ENCODE results near the gene NEK4.

The NEK4 gene

DNA sequence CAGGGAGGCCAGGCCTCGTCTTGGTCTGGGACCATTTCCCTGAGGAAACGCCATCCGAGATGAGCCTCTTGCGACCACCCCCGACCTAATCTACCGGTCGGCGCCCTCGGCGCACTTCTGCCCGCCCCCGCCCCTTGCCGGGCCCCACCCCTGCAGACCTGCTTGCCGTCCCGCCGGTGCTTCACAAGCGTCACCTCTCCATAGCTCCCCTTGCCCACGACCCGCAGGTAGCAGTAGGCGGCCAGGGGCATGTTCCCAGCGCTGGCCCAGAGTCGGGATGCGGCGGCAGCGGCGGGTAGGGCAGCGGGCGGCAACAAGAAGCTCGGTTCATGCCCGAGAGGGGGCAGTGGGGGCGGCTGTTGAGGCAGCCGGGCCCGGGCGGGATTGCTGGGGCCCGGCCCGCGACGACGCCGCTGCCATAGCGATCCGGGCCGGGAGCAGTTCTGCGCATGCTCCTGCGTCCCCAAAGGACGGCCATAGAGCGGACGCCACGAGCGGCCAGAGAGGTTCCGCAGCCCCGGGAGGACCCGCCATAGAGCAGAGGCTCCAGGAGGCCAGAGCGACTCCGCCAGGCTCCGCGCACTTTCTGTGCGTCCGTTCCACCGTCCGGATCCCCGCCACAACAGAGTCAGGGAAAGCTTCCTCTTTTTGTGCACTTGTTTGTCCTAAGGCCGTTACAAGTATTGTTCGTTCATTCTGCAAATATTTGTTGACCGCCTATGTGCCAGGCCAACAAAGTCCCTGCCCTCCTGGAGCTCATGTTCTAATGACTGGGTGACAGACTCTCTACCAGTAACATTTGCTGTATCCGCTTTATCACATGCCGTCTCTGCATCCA is at the start of gene NEK4:
Gene NEK4 (minus strand): TSS at position 445 of the 838 bp plus-strand sequence. CDS start 194 bp downstream, at position 251.
- Histone ChIP-seq H3K27me3 (ENCODE audit: insufficient read depth, low read length) (peaks cover 2% of the 10 kb centered on the region), H3K36me3 (ENCODE audit: insufficient read depth, low read length) (peaks cover 17% of the 10 kb centered on the region)

DNA sequence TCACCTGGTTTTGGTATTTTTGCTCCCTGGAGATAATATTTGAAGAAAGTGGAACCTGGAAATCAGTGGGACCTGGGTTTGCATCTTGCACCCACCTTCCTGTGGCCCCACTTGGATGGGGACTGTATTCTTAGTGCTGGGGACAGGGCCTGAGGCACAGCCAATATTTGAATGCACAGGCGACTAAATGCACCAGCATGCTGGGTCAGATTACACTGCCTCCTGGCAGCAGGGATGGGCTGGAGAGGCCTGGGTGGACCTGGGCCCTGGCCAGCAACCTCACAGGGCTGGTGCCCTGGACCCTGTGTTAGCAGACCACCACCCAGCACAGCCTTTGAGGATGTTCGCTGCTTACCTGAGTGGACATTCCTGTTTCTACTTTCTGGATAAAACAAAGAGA is 49.2 kb upstream of the NEK4 start:
- Histone ChIP-seq H3K36me3 (ENCODE audit: insufficient read depth, low read length) (no peaks in the 10 kb centered on the region), H3K4me3 (ENCODE audit: low read length) (no peak overlapping the region), H3K4me1 (ENCODE audit: insufficient read depth, low read length) (peaks cover 3% of the 10 kb centered on the region), H3K27me3 (ENCODE audit: insufficient read depth, low read length) (no peaks in the 10 kb centered on the region), H2AFZ (ENCODE audit: low read depth, low read length) (no peak overlapping the region), H3K9me3 (ENCODE audit: low read length) (no peaks in the 10 kb centered on the region)

More for the DNA sequence above, at the start of gene NEK4:
- Histone ChIP-seq H3K4me1 (ENCODE audit: insufficient read depth, low read length) (peaks cover 9% of the 10 kb centered on the region), H3K9me3 (ENCODE audit: low read length) (no peaks in the 10 kb centered on the region), H2AFZ (ENCODE audit: low read depth, low read length) (peak within 1 kb of the TSS; percentile 88), H3K4me3 (ENCODE audit: low read length) (peak within 1 kb of the TSS; percentile 61)

DNA sequence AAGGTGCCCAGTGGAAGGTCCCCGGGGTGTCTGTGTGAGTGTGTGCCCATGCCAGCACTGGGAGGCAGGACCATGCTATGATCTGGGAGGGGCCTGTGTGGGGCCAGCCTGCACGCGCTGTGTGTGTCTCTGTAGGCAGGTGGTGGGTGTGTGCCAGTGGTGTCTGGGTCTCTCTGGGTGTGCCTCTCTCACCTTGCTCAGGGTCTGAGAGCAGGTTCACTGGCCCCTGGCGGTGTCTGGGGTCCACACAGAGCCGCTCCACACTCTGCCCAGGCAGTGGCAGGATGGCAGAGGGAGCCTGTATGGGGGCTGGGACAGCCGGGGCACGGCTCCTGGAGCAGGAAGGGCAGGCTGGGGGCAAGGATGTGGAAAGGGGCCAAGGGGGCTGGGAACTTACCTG is 47.1 kb upstream of the NEK4 start:
- Histone ChIP-seq H3K9me3 (ENCODE audit: low read length) (no peaks in the 10 kb centered on the region), H3K4me1 (ENCODE audit: insufficient read depth, low read length) (peaks cover 3% of the 10 kb centered on the region), H3K4me3 (ENCODE audit: low read length) (no peak overlapping the region), H2AFZ (ENCODE audit: low read depth, low read length) (no peak overlapping the region), H3K36me3 (ENCODE audit: insufficient read depth, low read length) (no peaks in the 10 kb centered on the region), H3K27me3 (ENCODE audit: insufficient read depth, low read length) (no peaks in the 10 kb centered on the region)

DNA sequence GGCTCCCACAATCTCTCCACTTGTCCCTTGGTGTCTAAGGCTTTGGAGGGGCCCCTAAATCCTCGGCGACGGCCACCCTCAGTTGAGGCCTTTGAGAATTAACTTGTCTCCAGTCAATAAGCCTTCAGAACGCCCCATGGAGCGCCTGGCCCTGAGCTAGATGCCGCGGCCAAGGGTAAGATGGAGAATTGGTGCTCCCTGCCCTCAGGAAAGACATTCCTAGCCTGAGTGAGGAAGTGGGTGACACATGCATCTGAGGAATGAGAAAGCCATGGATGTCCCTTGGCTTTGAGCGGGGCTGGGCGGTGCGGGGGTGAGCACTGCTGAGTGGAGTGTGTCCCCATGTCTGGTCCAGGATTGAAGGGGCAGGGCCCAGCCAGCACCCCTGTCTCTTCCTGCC is 46.5 kb upstream of the NEK4 start:
- H3K36me3 ChIP-seq (ENCODE audit: insufficient read depth, low read length), result no peaks in the 10 kb centered on the region

DNA sequence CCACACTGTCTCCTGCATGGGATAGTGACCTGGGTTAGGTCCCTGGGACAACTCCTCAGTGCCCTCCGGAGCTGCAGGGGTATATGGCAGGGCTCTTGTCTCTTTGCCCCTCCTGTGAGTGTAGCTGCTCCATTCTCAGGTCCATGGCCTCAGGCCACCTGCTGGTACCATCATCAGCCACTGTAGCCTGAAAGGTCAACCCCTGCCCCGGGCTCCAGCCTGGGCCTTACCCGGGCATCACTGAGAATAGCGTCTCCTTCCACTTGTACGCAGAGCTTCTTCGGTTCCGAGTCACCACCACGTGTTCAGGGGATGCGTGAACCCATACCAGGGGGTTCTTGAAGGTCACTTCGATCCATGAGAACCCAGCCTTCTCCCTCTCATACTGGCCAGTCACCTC is 45.9 kb upstream of the NEK4 start:
- Histone ChIP-seq H3K9me3 (ENCODE audit: low read length) (no peaks in the 10 kb centered on the region), H3K27me3 (ENCODE audit: insufficient read depth, low read length) (no peaks in the 10 kb centered on the region), H3K4me3 (ENCODE audit: low read length) (no peak overlapping the region), H3K36me3 (ENCODE audit: insufficient read depth, low read length) (no peaks in the 10 kb centered on the region), H2AFZ (ENCODE audit: low read depth, low read length) (no peak overlapping the region), H3K4me1 (ENCODE audit: insufficient read depth, low read length) (peaks cover 3% of the 10 kb centered on the region)

More for the DNA sequence above, 46.5 kb upstream of the NEK4 start:
- H3K27me3 ChIP-seq (ENCODE audit: insufficient read depth, low read length), result no peaks in the 10 kb centered on the region
- H3K4me1 ChIP-seq (ENCODE audit: insufficient read depth, low read length), result peaks cover 3% of the 10 kb centered on the region
- H2AFZ ChIP-seq (ENCODE audit: low read depth, low read length), result no peak overlapping the region
- no peak overlapping the region for H3K4me3 ChIP-seq (ENCODE audit: low read length)
- no peaks in the 10 kb centered on the region for H3K9me3 ChIP-seq (ENCODE audit: low read length)

DNA sequence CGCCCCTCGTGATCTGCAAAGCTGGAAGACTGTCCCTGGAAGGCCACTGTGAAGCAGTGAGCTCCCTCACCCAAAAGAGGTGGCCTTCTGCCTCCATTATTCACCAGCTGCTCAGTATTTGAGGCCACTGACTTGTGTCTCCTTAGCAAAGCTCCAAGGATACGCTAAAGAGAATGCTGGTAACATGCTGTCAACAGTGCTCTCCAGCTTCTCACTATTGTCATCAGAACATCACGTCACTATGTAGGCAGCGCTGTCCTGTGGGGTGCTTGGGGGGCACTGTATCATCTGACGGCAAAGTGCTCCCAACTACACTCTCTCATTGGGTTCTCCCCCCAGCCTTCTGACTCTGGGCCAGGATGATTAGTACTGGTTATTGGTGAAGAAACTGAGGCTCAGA is 45.5 kb upstream of the NEK4 start:
- Histone ChIP-seq H2AFZ (ENCODE audit: low read depth, low read length) (no peak overlapping the region), H3K4me3 (ENCODE audit: low read length) (no peak overlapping the region)

DNA sequence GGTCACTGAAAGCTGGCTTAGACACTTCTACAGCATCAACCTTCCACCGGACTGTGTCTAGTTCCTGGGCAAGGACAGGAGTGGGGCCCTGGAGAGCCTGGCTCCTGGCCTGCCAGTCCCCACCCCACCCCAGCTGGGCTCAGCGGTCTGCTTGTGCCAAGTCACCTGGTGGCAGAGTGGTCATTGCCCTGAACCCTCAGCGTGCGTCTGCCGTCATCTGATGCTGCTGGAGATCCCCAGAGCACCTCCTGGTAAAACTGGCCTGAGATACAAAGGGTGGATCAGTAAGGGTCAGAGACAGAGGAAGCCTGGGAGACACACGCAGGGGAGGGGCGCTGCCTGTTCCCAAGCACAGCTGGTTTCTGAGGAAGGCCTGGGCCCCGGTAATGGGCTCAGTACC is 43.1 kb upstream of the NEK4 start:
- Histone ChIP-seq H3K4me1 (ENCODE audit: insufficient read depth, low read length) (peaks cover 3% of the 10 kb centered on the region), H2AFZ (ENCODE audit: low read depth, low read length) (no peak overlapping the region), H3K27me3 (ENCODE audit: insufficient read depth, low read length) (no peaks in the 10 kb centered on the region), H3K4me3 (ENCODE audit: low read length) (no peak overlapping the region), H3K36me3 (ENCODE audit: insufficient read depth, low read length) (no peaks in the 10 kb centered on the region), H3K9me3 (ENCODE audit: low read length) (no peaks in the 10 kb centered on the region)

More for the DNA sequence above, 45.5 kb upstream of the NEK4 start:
- peaks cover 3% of the 10 kb centered on the region for H3K4me1 ChIP-seq (ENCODE audit: insufficient read depth, low read length)
- no peaks in the 10 kb centered on the region for H3K27me3 ChIP-seq (ENCODE audit: insufficient read depth, low read length)
- no peaks in the 10 kb centered on the region for H3K9me3 ChIP-seq (ENCODE audit: low read length)
- H3K36me3 ChIP-seq (ENCODE audit: insufficient read depth, low read length), result no peaks in the 10 kb centered on the region

DNA sequence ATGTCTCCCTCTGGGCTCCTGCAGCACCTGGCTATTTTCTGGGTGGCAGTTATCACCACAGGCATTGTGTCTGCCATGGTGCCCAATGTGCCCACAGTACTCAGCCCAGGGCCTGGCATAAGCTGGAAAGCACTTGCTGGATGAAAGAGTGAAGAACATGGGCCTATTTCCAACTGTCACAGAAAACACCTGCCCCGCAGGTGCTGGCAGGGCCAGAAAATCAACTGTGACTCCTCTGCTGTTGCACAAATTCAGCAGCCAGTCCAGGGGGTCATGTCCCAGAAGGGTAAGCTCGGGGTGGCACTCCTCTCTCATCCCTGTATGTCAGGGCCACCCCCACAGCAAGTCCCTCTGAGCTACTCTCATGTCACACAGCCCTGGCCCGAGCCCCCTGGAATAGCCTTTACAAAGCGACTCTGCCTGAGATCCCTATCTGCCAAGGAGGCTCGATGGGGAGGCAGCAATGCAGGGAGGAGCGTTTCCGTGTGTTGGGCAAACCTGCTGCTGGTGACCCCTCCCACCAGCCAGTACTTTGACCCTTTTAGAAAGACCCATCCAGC is 40.8 kb upstream of the NEK4 start:
- Histone ChIP-seq H3K9me3 (ENCODE audit: low read length) (no peaks in the 10 kb centered on the region), H2AFZ (ENCODE audit: low read depth, low read length) (no peak overlapping the region), H3K4me3 (ENCODE audit: low read length) (no peak overlapping the region), H3K36me3 (ENCODE audit: insufficient read depth, low read length) (no peaks in the 10 kb centered on the region), H3K4me1 (ENCODE audit: insufficient read depth, low read length) (peaks cover 3% of the 10 kb centered on the region), H3K27me3 (ENCODE audit: insufficient read depth, low read length) (no peaks in the 10 kb centered on the region)

DNA sequence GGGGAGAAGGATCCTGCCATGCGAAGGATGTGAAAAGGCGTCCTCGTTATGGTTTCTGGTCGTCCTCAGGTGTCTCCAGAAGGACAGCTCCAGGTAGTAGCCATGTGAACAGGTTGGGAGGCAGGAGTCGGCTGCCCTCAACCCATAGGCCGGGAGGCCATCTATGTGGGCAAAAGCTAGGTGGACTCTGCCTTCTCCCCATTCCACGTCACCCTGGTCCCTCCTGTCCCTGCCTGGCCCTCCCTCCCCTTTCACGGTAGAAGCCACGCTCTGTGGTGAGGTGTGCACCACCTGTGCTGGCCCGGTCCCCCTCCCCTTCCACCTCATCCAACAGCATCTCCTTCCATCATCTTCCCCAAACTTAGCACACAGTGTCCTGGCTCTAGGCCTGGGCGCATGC is 40.2 kb upstream of the NEK4 start:
- Histone ChIP-seq H3K36me3 (ENCODE audit: insufficient read depth, low read length) (no peaks in the 10 kb centered on the region), H2AFZ (ENCODE audit: low read depth, low read length) (no peak overlapping the region), H3K4me3 (ENCODE audit: low read length) (no peak overlapping the region), H3K27me3 (ENCODE audit: insufficient read depth, low read length) (no peaks in the 10 kb centered on the region), H3K4me1 (ENCODE audit: insufficient read depth, low read length) (no peaks in the 10 kb centered on the region), H3K9me3 (ENCODE audit: low read length) (no peaks in the 10 kb centered on the region)

DNA sequence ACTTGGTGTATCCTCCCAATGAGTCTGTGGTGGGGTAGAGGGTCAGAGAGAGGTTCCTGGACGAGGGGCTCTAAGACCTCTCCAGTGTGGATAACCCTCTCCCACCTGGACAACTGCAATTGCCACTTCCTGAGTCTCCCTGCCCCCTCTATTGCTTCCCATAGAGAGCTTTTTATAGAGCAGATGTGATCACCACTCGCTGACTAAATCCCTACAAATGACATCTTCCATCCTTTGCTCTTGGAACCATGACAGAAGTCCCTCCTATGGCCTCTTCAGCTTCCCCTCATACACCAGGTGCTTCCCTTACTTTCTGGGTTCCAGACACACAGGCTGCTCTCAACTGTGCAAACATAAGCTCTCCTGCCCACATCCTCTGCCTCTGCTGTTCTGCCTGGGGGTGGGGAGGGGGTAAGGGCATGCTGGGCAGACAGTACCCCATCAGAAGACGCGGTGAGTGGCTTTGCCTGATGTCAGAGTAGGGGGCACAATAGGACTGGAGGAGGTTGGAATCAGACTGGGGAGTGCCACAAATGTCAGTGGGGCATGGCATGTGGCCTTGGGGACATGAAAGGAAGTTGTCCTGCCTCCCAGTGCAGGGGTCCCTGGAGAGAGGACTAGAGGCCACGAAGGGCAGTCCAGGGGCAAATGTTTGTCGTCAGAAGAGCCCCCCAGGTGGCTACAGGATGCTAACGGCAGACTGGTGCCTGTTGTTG is 39.1 kb upstream of the NEK4 start:
- Histone ChIP-seq H3K27me3 (ENCODE audit: insufficient read depth, low read length) (no peaks in the 10 kb centered on the region), H2AFZ (ENCODE audit: low read depth, low read length) (no peak overlapping the region), H3K4me1 (ENCODE audit: insufficient read depth, low read length) (no peaks in the 10 kb centered on the region), H3K4me3 (ENCODE audit: low read length) (no peak overlapping the region), H3K9me3 (ENCODE audit: low read length) (no peaks in the 10 kb centered on the region), H3K36me3 (ENCODE audit: insufficient read depth, low read length) (no peaks in the 10 kb centered on the region)

DNA sequence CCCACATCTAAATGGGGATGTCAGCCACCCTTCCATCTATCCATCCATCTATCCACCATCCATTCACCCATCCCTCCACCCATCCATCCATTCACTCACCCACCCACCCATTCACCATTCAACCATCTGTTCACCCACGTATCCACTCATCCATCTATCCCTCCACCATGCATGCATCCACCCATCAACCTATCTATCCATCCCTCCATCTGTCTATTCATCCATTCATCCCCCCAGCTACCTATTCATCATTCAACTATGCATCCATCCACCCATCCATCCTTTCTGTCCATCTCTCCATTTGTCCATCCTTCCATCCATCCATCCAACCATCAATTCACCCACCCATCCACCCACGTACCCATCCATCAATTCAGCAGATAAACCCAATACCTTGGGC is 38.4 kb upstream of the NEK4 start:
- H3K4me3 ChIP-seq (ENCODE audit: low read length), result no peak overlapping the region
- no peak overlapping the region for H2AFZ ChIP-seq (ENCODE audit: low read depth, low read length)
- no peaks in the 10 kb centered on the region for H3K27me3 ChIP-seq (ENCODE audit: insufficient read depth, low read length)
- H3K9me3 ChIP-seq (ENCODE audit: low read length), result no peaks in the 10 kb centered on the region
- no peaks in the 10 kb centered on the region for H3K36me3 ChIP-seq (ENCODE audit: insufficient read depth, low read length)
- no peaks in the 10 kb centered on the region for H3K4me1 ChIP-seq (ENCODE audit: insufficient read depth, low read length)

DNA sequence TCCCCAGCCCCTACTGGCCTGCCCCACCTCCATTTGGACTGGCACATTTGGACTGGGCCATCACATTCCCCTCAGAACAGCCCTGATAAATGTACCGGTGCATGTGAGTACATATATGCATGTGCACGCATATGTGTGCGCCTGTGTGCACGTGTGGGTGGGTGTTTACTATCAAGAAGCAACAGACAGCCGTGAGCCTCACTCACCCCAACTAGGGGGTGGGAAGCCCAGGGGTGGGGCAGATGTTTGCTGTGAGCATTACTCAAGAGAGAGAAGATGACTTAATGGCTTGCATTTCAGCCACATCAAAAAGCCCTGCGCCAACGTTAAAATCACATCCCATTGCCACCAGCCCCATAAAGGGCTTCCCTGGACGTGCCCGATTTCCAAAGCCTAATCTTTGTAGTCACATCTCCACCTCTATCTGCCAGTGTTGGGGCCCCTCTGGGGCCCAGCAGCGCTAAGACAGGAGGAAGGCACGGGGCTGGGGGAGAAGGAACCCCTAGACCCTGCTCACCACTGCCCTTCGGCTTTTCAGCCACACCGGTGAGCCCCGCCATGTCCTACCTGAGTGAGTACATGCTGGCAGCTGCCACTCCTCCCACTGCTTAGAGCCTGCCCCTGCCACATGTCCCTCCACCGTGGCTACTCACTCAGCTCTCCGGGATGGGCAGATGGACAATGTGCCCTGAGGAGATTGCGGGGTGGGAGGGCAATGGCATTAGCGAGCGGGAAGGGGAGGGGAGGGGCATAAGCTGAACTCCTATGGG is 34.7 kb upstream of the NEK4 start:
- Histone ChIP-seq H3K36me3 (ENCODE audit: insufficient read depth, low read length) (no peaks in the 10 kb centered on the region), H3K9me3 (ENCODE audit: low read length) (no peaks in the 10 kb centered on the region), H3K27me3 (ENCODE audit: insufficient read depth, low read length) (no peaks in the 10 kb centered on the region), H3K4me3 (ENCODE audit: low read length) (no peak overlapping the region), H2AFZ (ENCODE audit: low read depth, low read length) (no peak overlapping the region), H3K4me1 (ENCODE audit: insufficient read depth, low read length) (no peaks in the 10 kb centered on the region)

DNA sequence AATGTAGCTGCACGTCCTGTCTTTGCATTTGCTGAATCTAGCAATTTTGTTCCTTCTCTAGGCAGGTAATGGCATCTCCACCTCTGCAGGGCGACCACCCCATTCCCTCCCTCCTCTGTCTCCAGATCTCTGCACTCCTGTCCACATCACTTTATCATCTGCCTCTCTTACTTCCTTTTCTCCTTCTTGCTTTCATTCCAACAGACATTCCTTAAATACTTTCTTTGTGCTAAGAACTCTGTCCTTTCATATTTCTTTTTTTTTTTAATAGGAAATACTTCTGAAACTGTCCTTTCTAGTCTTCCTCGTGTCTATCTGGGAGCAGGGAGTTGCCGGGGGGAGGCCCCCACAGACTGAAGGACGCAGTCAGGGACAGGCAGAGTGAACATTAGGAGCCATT is 31.1 kb upstream of the NEK4 start:
- H2AFZ ChIP-seq (ENCODE audit: low read depth, low read length), result no peak overlapping the region
- no peaks in the 10 kb centered on the region for H3K4me1 ChIP-seq (ENCODE audit: insufficient read depth, low read length)
- no peak overlapping the region for H3K4me3 ChIP-seq (ENCODE audit: low read length)
- no peaks in the 10 kb centered on the region for H3K9me3 ChIP-seq (ENCODE audit: low read length)
- H3K36me3 ChIP-seq (ENCODE audit: insufficient read depth, low read length), result no peaks in the 10 kb centered on the region
- no peaks in the 10 kb centered on the region for H3K27me3 ChIP-seq (ENCODE audit: insufficient read depth, low read length)

All from neuron (in vitro differentiated cells).